ENCODE data around the gene KCTD11.
"Not testable (repeated sequence)": the region's sequence is repeated elsewhere in the genome, so short reads cannot be mapped to it uniquely, and the experiment has no call there.

DNA sequence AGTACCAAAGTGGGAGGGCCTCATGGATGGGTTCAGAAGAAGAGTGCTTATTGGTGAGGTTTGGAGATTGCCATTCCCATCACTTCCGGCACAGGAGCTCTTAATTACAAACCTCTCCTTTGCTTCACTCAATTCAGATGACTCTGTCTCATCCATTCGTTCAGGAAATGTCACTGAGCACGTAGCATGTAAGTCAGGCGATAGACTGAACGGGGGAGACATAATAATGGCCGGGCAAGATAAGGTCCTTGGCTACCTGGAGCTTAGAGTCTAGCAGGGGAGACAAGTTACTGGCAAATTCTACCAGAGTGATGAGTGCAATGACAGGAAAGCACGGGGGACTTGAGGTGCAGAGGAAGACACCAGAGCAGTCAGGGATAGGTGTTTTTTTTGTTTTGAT lies 14.0 kb downstream of the KCTD11 start:
- TF ChIP-seq, protein P1, sequence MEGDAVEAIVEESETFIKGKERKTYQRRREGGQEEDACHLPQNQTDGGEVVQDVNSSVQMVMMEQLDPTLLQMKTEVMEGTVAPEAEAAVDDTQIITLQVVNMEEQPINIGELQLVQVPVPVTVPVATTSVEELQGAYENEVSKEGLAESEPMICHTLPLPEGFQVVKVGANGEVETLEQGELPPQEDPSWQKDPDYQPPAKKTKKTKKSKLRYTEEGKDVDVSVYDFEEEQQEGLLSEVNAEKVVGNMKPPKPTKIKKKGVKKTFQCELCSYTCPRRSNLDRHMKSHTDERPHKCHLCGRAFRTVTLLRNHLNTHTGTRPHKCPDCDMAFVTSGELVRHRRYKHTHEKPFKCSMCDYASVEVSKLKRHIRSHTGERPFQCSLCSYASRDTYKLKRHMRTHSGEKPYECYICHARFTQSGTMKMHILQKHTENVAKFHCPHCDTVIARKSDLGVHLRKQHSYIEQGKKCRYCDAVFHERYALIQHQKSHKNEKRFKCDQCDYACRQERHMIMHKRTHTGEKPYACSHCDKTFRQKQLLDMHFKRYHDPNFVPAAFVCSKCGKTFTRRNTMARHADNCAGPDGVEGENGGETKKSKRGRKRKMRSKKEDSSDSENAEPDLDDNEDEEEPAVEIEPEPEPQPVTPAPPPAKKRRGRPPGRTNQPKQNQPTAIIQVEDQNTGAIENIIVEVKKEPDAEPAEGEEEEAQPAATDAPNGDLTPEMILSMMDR (conservative IDR thresholded peaks at IDR 0.05; ENCODE audit: low read length), result not testable (repeated sequence)
- TF ChIP-seq EZH2phosphoT487 (IDR thresholded peaks at IDR 0.05; ENCODE audit: borderline replicate concordance, low read depth, low read length), result not testable (repeated sequence)
